GM23338 (cell line): ENCODE data around the gene SORBS1. TPM values are rescaled to one million over a fixed set of nuclear protein-coding genes. Genes with fewer than 3 reads are reported as not detected.

Experiments
- ATAC-seq: fragments of 200-7000 bp; cut with Tn5 transposase; 3 replicates; pipeline ENCODE4 v1.9.1; 2020
- DNase-seq: peaks from one replicate; pipeline ENCODE4 v3.0.0-alpha.2; 2015; ENCODE audit warnings: low spot score
- H2AFZ ChIP-seq: fragments of 200-600 bp; sonication (generic); 2 replicates; pipeline ENCODE4 v1.8.0; 2016; ENCODE audit warnings: antibody characterized with exemption, mild to moderate bottlenecking, moderate library complexity
- H3F3A ChIP-seq: fragments of 200-600 bp; sonication (generic); replicated peaks from 2 replicates; pipeline ENCODE4 v1.8.0; 2017; ENCODE audit warnings: antibody characterized with exemption, mixed run types, low read depth
- H3K27ac ChIP-seq: fragments of 200-600 bp; sonication (generic); 2 replicates; pipeline ENCODE4 v1.6.1; 2016; ENCODE audit warnings: low read depth
- H3K27me3 ChIP-seq: fragments of 200-600 bp; sonication (generic); 2 replicates; pipeline ENCODE4 v1.8.0; 2016; ENCODE audit warnings: mild to moderate bottlenecking, mixed run types, moderate library complexity; ENCODE audit not compliant: insufficient read depth
- H3K36me3 ChIP-seq: fragments of 200-600 bp; sonication (generic); 2 replicates; pipeline ENCODE4 v1.8.0; 2016; ENCODE audit warnings: mild to moderate bottlenecking; ENCODE audit not compliant: insufficient read depth
- H3K4me1 ChIP-seq: fragments of 200-600 bp; sonication (generic); 2 replicates; pipeline ENCODE4 v1.8.0; 2016; ENCODE audit warnings: mild to moderate bottlenecking, moderate library complexity; ENCODE audit not compliant: insufficient read depth
- H3K4me2 ChIP-seq: fragments of 200-600 bp; sonication (generic); 2 replicates; pipeline ENCODE4 v1.7.1; 2017; ENCODE audit warnings: mixed run types
- H3K4me3 ChIP-seq: fragments of 200-600 bp; sonication (generic); 2 replicates; pipeline ENCODE4 v1.6.1; 2016; ENCODE audit warnings: mixed run types
- H3K79me2 ChIP-seq: fragments of 200-600 bp; sonication (generic); replicated peaks from 2 replicates; pipeline ENCODE4 v1.8.0; 2017; ENCODE audit warnings: mild to moderate bottlenecking; ENCODE audit not compliant: insufficient read depth
- H3K9me2 ChIP-seq: fragments of 200-600 bp; sonication (generic); 2 replicates; pipeline ENCODE4 v1.8.0; 2017; ENCODE audit not compliant: insufficient read depth
- H4K20me1 ChIP-seq: fragments of 200-600 bp; sonication (generic); replicated peaks from 2 replicates; pipeline ENCODE4 v1.8.0; 2017; ENCODE audit warnings: mild to moderate bottlenecking; ENCODE audit not compliant: insufficient read depth
- H3K27ac Mint-ChIP-seq: 2 replicates; pipeline ENCODE4 v1.8.0; 2020; ENCODE audit warnings: inconsistent platforms, mild to moderate bottlenecking, moderate library complexity, mixed read lengths
- H3K27me3 Mint-ChIP-seq: 3 replicates; pipeline ENCODE4 v1.8.0; 2022; ENCODE audit warnings: low read depth, mild to moderate bottlenecking, moderate library complexity, mixed read lengths, inconsistent platforms; ENCODE audit not compliant: insufficient read depth, poor library complexity
- H3K36me3 Mint-ChIP-seq: 3 replicates; pipeline ENCODE4 v1.8.0; 2021; ENCODE audit warnings: low read depth, mild to moderate bottlenecking, inconsistent platforms, moderate library complexity, mixed read lengths
- H3K4me1 Mint-ChIP-seq: 3 replicates; pipeline ENCODE4 v1.8.0; 2020; ENCODE audit warnings: mild to moderate bottlenecking, inconsistent platforms, mixed read lengths
- H3K4me3 Mint-ChIP-seq: 3 replicates; pipeline ENCODE4 v1.8.0; 2021; ENCODE audit warnings: moderate library complexity, mild to moderate bottlenecking, inconsistent platforms, mixed read lengths
- H3K9me3 Mint-ChIP-seq: 3 replicates; pipeline ENCODE4 v1.8.0; 2020; ENCODE audit warnings: moderate library complexity, mild to moderate bottlenecking, inconsistent platforms, mixed read lengths
- CREB1 ChIP-seq: fragments of 250-450 bp; sonication (Bioruptor Pico); IDR thresholded peaks from 2 replicates; pipeline ENCODE4 v1.5.0; 2020; ENCODE audit warnings: low read depth, mild to moderate bottlenecking, moderate library complexity
- EZH2 ChIP-seq: fragments of 200-600 bp; sonication (generic); IDR thresholded peaks from one replicate; pipeline ENCODE4 v1.8.0; 2017; ENCODE audit warnings: antibody characterized with exemption, mild to moderate bottlenecking, low read depth; ENCODE audit not compliant: unreplicated experiment
- EZH2phosphoT487 ChIP-seq: fragments of 200-600 bp; sonication (generic); IDR thresholded peaks from one replicate; pipeline ENCODE4 v1.8.1; 2018; ENCODE audit warnings: antibody characterized with exemption; ENCODE audit not compliant: unreplicated experiment
- JUNB ChIP-seq: IDR thresholded peaks from one replicate; pipeline ENCODE4 v1.6.1; 2016; ENCODE audit warnings: antibody characterized with exemption; ENCODE audit not compliant: unreplicated experiment
- NANOG ChIP-seq: IDR thresholded peaks from 2 replicates; pipeline ENCODE4 v1.6.1; 2016; ENCODE audit warnings: antibody characterized with exemption, borderline replicate concordance
- POLR2AphosphoS5 ChIP-seq: IDR thresholded peaks from 2 replicates; pipeline ENCODE4 v1.6.1; 2016; ENCODE audit warnings: antibody characterized with exemption, low read depth
- STAT1 ChIP-seq: IDR thresholded peaks from one replicate; pipeline ENCODE4 v1.6.1; 2016; ENCODE audit warnings: antibody characterized with exemption; ENCODE audit not compliant: unreplicated experiment
- ZNF331 ChIP-seq: fragments of 250-450 bp; sonication (Bioruptor Pico); IDR thresholded peaks from 2 replicates; pipeline ENCODE4 v1.5.0; 2020; ENCODE audit warnings: low read depth, mild to moderate bottlenecking, moderate library complexity
- polyA plus RNA-seq: library from polyadenylated mRNA; unstranded; fragments of >200 nt; fragmentation: Nextera tagmentation; extraction: Ambion mirVana; gene quantifications from 2 replicates; pipeline ENCODE4 v1.2.1, GENCODE V29; 2016
- total RNA-seq: library from RNA; depleted of rRNA; stranded (reverse); fragments of >200 nt; shearing (Covaris generic); gene quantifications from 2 replicates; pipeline ENCODE4 v1.2.3, GENCODE V29; 2014
- TF ChIP-seq, protein P1 (sequence below): fragments of 250-450 bp; sonication (Bioruptor Pico); IDR thresholded peaks from 2 replicates; pipeline ENCODE4 v1.5.0; 2020; ENCODE audit warnings: mild to moderate bottlenecking, moderate library complexity
- TF ChIP-seq, protein P2 (sequence below), 2 experiments: fragments of 200-600 bp in 1 of 2; sonication (generic) in 1 of 2; conservative IDR thresholded peaks; 2 replicates each; pipeline versions ENCODE4 v1.5.1 to v1.6.1; 2016 to 2017; ENCODE audit warnings: antibody characterized with exemption in 2 of 2, low read depth in 2 of 2, mild to moderate bottlenecking in 2 of 2, moderate library complexity in 1 of 2
- TF ChIP-seq, protein P3 (sequence below): IDR thresholded peaks from 2 replicates; pipeline ENCODE4 v1.6.1; 2016; ENCODE audit warnings: antibody characterized with exemption
- TF ChIP-seq, protein P4 (sequence below): IDR thresholded peaks from one replicate; pipeline ENCODE4 v1.6.1; 2018; ENCODE audit warnings: antibody characterized with exemption; ENCODE audit not compliant: unreplicated experiment

The SORBS1 gene
- total and polyA plus RNA-seq, 2 experiments from 2014 or later: 47.7 to 51.5 TPM

DNA sequence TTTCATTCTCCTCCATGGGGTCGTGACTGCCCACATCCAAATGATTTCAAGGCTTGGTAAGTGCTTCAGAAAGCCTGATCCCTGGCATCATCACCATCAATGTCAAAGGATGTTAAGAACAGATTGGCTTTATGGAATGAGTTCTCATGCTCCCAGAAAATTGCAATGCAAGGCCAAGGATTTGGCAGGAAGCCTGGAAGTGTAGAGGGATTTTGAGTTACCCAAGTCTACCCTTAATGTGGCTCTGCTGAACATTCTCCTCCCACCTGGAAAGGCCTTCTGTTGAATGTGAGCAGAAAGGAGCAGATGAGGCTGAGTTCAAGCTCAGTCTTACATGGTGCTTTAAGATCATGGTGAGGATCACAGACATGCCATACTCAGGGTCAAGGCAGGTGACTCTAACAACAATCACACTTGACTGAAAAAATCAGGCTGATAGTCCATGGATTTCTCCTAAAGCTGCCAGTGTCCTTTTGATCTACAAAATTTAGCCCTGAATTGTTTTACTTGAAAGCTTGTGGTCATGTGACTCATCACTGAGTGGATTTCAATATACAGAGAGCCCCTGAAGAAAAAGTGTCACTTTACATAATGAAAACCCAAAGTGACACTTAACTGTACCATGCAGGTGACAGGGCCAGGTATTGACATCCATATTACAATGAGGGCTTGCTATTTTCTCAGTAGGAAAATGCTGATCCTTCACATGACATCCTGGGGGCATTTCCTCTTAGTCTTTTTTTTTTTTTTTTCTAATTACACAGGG lies 159.3 kb downstream of the SORBS1 start (continued):
- TF ChIP-seq, protein P1, sequence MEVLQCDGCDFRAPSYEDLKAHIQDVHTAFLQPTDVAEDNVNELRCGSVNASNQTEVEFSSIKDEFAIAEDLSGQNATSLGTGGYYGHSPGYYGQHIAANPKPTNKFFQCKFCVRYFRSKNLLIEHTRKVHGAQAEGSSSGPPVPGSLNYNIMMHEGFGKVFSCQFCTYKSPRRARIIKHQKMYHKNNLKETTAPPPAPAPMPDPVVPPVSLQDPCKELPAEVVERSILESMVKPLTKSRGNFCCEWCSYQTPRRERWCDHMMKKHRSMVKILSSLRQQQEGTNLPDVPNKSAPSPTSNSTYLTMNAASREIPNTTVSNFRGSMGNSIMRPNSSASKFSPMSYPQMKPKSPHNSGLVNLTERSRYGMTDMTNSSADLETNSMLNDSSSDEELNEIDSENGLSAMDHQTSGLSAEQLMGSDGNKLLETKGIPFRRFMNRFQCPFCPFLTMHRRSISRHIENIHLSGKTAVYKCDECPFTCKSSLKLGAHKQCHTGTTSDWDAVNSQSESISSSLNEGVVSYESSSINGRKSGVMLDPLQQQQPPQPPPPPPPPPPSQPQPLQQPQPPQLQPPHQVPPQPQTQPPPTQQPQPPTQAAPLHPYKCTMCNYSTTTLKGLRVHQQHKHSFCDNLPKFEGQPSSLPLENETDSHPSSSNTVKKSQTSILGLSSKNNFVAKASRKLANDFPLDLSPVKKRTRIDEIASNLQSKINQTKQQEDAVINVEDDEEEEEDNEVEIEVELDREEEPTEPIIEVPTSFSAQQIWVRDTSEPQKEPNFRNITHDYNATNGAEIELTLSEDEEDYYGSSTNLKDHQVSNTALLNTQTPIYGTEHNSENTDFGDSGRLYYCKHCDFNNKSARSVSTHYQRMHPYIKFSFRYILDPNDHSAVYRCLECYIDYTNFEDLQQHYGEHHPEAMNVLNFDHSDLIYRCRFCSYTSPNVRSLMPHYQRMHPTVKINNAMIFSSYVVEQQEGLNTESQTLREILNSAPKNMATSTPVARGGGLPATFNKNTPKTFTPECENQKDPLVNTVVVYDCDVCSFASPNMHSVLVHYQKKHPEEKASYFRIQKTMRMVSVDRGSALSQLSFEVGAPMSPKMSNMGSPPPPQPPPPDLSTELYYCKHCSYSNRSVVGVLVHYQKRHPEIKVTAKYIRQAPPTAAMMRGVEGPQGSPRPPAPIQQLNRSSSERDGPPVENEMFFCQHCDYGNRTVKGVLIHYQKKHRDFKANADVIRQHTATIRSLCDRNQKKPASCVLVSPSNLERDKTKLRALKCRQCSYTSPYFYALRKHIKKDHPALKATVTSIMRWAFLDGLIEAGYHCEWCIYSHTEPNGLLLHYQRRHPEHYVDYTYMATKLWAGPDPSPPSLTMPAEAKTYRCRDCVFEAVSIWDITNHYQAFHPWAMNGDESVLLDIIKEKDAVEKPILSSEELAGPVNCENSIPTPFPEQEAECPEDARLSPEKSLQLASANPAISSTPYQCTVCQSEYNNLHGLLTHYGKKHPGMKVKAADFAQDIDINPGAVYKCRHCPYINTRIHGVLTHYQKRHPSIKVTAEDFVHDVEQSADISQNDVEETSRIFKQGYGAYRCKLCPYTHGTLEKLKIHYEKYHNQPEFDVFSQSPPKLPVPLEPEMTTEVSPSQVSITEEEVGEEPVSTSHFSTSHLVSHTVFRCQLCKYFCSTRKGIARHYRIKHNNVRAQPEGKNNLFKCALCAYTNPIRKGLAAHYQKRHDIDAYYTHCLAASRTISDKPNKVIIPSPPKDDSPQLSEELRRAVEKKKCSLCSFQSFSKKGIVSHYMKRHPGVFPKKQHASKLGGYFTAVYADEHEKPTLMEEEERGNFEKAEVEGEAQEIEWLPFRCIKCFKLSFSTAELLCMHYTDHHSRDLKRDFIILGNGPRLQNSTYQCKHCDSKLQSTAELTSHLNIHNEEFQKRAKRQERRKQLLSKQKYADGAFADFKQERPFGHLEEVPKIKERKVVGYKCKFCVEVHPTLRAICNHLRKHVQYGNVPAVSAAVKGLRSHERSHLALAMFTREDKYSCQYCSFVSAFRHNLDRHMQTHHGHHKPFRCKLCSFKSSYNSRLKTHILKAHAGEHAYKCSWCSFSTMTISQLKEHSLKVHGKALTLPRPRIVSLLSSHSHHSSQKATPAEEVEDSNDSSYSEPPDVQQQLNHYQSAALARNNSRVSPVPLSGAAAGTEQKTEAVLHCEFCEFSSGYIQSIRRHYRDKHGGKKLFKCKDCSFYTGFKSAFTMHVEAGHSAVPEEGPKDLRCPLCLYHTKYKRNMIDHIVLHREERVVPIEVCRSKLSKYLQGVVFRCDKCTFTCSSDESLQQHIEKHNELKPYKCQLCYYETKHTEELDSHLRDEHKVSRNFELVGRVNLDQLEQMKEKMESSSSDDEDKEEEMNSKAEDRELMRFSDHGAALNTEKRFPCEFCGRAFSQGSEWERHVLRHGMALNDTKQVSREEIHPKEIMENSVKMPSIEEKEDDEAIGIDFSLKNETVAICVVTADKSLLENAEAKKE (CRISPR knock-in tag): no peak
- TF ChIP-seq EZH2phosphoT487 (no peak), STAT1 (no peak), EZH2 (no peak)

DNA sequence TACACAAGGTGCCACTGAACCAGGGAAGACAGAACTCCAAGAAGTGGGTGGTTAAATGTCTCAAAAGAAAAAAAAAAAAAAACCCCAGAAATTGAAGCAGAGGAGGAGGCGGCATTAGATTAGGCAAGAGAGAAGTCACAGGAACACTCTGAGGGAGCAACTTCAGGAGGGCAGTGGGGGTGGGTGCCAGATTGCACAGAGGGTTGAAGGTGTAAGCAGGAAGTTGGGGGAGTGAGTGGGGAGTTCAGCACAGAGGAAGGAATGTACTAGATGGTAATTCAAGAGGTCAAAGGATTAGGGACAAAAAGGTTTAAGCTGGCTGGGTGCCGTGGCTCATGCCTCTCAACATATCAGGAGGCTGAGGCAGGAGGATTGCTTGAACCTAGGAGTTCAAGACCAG lies 160.4 kb downstream of the SORBS1 start:
- Mint-ChIP-seq H3K4me1 (peaks cover 7% of the 10 kb centered on the region; the same call in 2 of the 3 replicates), H3K27ac (no peak overlapping the region), H3K27me3 (no peaks in the 10 kb centered on the region), H3K36me3 (peaks cover 27% of the 10 kb centered on the region), H3K9me3 (no peaks in the 10 kb centered on the region), H3K4me3 (no peak overlapping the region)
- peak overlapping the region; percentile 59; the same call in 1 of the 2 replicates for H3K27ac ChIP-seq
- no peak overlapping the region for H3K4me3 ChIP-seq
- H3K4me1 ChIP-seq: no peaks in the 10 kb centered on the region
- no peak for DNase-seq
- H3F3A ChIP-seq: no peaks in the 10 kb centered on the region
- no peak overlapping the region for H3K4me2 ChIP-seq
- H3K36me3 ChIP-seq: peaks cover 14% of the 10 kb centered on the region; the same call in 1 of the 2 replicates
- H4K20me1 ChIP-seq: no peaks in the 10 kb centered on the region
- no peaks in the 10 kb centered on the region for H3K79me2 ChIP-seq
- H3K27me3 ChIP-seq: no peaks in the 10 kb centered on the region
- no peak overlapping the region for H2AFZ ChIP-seq
- H3K9me2 ChIP-seq: no peaks in the 10 kb centered on the region
- no peak for ATAC-seq
- TF ChIP-seq, protein P2, sequence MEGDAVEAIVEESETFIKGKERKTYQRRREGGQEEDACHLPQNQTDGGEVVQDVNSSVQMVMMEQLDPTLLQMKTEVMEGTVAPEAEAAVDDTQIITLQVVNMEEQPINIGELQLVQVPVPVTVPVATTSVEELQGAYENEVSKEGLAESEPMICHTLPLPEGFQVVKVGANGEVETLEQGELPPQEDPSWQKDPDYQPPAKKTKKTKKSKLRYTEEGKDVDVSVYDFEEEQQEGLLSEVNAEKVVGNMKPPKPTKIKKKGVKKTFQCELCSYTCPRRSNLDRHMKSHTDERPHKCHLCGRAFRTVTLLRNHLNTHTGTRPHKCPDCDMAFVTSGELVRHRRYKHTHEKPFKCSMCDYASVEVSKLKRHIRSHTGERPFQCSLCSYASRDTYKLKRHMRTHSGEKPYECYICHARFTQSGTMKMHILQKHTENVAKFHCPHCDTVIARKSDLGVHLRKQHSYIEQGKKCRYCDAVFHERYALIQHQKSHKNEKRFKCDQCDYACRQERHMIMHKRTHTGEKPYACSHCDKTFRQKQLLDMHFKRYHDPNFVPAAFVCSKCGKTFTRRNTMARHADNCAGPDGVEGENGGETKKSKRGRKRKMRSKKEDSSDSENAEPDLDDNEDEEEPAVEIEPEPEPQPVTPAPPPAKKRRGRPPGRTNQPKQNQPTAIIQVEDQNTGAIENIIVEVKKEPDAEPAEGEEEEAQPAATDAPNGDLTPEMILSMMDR (conservative IDR thresholded peaks at IDR 0.05; ENCODE audit: low read depth in 2 of 2): no peak
- TF ChIP-seq JUNB (no peak), POLR2AphosphoS5 (no peak), CREB1 (CRISPR knock-in tag) (no peak), ZNF331 (CRISPR knock-in tag) (no peak), NANOG (no peak), EZH2 (no peak)
- TF ChIP-seq, protein P3, sequence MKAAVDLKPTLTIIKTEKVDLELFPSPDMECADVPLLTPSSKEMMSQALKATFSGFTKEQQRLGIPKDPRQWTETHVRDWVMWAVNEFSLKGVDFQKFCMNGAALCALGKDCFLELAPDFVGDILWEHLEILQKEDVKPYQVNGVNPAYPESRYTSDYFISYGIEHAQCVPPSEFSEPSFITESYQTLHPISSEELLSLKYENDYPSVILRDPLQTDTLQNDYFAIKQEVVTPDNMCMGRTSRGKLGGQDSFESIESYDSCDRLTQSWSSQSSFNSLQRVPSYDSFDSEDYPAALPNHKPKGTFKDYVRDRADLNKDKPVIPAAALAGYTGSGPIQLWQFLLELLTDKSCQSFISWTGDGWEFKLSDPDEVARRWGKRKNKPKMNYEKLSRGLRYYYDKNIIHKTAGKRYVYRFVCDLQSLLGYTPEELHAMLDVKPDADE: no peak
- TF ChIP-seq, protein P4, sequence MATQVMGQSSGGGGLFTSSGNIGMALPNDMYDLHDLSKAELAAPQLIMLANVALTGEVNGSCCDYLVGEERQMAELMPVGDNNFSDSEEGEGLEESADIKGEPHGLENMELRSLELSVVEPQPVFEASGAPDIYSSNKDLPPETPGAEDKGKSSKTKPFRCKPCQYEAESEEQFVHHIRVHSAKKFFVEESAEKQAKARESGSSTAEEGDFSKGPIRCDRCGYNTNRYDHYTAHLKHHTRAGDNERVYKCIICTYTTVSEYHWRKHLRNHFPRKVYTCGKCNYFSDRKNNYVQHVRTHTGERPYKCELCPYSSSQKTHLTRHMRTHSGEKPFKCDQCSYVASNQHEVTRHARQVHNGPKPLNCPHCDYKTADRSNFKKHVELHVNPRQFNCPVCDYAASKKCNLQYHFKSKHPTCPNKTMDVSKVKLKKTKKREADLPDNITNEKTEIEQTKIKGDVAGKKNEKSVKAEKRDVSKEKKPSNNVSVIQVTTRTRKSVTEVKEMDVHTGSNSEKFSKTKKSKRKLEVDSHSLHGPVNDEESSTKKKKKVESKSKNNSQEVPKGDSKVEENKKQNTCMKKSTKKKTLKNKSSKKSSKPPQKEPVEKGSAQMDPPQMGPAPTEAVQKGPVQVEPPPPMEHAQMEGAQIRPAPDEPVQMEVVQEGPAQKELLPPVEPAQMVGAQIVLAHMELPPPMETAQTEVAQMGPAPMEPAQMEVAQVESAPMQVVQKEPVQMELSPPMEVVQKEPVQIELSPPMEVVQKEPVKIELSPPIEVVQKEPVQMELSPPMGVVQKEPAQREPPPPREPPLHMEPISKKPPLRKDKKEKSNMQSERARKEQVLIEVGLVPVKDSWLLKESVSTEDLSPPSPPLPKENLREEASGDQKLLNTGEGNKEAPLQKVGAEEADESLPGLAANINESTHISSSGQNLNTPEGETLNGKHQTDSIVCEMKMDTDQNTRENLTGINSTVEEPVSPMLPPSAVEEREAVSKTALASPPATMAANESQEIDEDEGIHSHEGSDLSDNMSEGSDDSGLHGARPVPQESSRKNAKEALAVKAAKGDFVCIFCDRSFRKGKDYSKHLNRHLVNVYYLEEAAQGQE: no peak
